NK-92 (cell line): Measurements from ENCODE around the gene LRRC1.
"Not testable (repeated sequence)": the region's sequence is repeated elsewhere in the genome, so short reads cannot be mapped to it uniquely, and the experiment has no call there.

ENCODE experiments used
- DNase-seq: peaks from one replicate; lab custom pipeline; 2025; ENCODE audit not compliant: unreplicated experiment; lab: John Stamatoyannopoulos, UW

LRRC1 gene

DNA sequence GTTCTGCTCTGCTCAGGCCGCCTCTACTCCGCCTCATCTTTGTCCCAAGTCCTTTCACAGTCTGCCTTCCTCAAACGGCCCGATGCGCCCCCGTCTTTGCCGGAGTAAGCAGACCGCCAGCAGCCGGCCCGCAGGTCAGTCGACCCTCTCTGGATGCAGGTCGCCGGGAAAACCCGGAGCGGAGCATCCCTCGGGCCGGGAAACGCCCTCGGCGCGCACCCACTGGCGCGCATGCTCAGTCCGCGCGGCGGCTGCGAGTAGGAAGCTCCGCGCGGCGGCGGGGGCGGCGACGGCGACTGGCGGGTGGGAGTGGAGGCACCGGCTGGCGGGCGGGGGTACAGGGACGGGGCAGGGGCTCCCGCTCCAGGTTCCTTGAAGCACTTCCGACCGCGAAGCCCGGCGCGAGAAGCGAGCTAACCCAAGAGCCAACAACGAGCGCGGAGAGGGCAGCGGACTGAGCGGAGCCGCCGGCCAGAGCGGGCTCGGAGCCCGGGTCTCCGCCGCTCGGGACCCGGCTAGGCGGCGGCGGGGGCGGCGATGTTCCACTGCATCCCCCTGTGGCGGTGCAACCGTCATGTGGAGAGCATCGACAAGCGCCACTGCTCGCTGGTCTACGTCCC is at the start of gene LRRC1:
Gene LRRC1 (plus strand): TSS at position 286 of the 620 bp plus-strand sequence. CDS start 252 bp downstream, at position 538.
- DNase-seq: no peak

GRCh38 chr6:53746442-53747103 is 48.2 kb upstream of the LRRC1 start:
- DNase-seq: no peak

DNA sequence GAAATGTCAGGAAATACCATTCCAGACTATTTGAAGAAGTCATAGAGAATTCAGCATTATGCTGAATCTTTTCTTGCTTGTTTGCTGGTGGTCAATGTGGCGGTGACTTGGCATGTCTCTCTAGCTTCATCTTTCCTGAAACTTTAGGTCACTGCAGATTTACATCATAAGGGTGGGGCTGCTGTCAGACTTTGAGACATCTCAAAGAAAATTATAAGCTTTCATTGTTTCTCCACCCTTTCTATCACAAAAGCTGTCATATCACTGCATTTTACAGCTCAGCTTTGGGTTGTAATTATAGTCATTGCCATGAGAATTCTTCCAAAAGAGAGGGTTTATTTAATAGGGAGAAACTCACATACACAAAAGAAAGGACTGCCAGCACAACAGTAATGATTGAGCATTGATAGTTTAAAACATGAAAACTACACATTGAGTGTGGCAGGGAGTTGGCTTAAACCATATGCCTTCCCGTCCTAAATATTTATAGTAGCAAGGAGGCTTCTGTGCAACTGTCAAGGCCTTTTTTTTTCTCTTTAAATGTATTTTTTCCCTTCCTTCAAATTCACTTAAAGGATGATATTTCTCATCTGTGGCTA is 44.7 kb upstream of the LRRC1 start:
- DNase-seq: no peak

DNA sequence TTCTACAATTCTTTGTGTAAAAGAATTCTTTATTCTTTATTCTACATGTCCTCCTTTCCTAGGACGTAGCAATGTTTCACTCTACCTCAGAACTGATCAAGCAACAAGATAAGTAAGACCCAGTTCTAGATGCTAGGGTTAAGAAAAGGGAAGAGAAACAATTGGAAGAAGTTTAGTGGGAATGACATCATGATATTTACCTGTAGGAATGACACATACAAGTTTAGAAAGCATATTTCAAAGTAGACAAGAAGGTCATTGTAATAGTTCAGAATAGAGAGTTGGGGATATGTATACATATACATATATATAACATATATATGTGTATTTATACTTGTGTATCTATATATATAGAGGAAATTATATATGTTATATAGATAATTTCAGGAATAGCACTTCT is 43.4 kb upstream of the LRRC1 start:
- DNase-seq: no peak

- no peak for DNase-seq
These were observed 42.4 kb upstream of the LRRC1 start for GRCh38 chr6:53752440-53752839.

DNA sequence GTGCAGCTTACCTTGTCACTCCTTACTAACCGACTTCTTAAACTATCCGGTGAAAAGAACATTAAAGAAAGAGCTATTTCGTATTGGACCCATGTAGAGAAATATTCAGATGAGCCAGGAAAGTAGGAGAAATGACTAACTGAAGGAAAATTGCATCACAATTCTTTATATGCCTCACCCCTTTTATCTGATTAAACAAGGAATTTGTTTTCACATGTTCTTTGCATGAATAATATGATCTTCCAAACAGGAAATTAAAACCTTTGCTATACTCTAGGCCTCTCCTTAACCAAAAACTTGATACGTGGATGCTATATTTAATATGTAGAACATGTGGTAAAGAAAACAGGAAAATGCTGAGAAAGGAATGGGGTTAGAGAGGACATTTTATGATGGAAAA is 41.9 kb upstream of the LRRC1 start:
- no peak for DNase-seq

GRCh38 chr6:53754330-53754729 is 40.5 kb upstream of the LRRC1 start:
- DNase-seq: no peak

DNA sequence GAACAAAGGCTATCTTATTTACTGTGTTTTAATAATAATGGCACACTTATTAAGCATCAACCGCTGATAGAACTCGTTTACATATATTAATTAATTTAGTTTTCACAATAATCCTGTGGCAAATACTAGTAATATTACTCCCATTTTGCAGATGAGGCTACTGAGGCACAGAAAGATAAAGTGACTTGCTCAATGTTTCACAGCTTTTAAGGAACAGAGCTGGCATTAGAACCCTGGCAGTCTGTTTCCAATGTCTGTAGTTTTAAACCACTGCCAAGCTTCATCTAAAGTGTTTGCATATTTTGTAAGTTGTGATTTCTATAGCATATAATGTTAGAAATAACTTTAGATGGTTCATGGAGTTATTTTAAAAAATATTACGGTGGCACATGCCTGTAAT is 38.4 kb upstream of the LRRC1 start:
- DNase-seq: no peak

DNA sequence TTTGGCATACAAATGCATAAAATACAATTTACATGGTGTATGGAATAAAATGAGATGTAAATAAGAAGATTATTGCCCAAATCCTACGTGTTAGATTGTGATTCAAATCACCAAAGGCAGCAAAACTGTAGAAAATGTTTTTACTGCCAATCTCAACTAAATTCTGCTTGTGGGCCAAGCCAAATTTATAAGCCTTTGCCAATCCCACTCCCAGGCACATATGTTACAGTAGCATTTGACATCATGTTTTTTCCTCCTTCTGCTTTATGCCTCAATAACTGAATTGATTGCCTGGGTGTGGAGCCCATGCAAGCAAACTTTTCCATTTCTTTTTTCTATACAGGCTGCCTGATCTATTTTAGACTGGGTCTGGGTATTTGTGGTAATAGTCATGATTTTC is 36.3 kb upstream of the LRRC1 start:
- no peak for DNase-seq

DNA sequence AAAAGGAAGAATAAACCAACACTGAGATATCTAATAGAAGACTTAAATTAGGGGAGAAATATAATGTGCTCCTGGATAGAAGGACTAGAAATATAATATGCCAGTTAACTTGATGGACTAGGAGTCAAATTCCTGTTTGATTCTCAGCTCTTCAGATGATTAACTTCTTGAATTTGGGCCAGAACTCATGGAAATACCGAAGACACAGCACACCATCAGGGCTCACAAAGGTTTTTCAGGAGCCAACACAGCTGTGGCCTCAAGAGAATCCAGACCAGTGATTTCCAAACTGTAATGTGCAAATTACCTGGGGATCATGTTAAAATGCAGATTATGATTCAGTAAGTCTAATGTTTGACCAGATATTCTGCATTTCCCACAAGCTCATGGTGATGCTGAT is 33.8 kb upstream of the LRRC1 start:
- no peak for DNase-seq

- no peak for DNase-seq
These were observed 29.5 kb upstream of the LRRC1 start for GRCh38 chr6:53765270-53765669.

DNA sequence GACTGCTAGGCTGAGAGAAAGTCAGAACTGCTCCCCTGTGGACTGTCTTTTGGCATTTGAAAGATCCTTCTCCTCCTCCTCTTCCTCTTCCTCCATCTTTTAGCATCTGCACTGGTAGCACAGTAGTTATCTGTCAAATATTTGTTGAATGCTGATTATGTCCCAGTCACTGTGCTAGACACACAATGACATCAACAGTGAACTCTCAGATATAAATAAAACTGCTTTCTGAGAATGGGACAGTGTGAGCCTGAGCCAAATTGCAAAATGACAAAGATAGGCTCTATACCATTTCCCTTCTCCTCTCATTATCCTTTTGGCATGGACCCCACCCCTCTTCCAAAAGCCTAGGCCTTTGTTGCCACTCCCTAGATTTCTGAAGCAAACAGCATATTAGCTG is 27.9 kb upstream of the LRRC1 start:
- DNase-seq: no peak

DNA sequence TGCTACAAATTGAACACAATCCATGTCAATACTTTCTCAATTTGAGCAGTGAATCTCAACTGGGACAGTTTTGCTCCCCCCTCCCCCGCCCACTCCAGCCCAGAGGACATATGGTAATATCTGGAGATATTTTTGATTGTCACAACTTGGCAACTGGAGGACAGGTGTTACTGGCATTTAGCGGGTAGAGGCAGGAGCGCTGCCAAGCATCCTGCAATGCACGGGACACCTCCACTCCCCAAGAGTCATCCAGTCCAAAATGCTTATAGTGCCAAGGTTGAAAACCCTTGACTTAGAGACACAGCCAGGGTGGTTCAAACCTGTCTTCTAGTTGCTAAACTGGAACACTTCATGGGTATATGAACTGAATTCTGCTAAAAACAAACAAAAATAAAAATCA is 26.9 kb upstream of the LRRC1 start:
- no peak for DNase-seq

- DNase-seq: no peak
These were observed 26.2 kb upstream of the LRRC1 start for GRCh38 chr6:53768636-53769035.

DNA sequence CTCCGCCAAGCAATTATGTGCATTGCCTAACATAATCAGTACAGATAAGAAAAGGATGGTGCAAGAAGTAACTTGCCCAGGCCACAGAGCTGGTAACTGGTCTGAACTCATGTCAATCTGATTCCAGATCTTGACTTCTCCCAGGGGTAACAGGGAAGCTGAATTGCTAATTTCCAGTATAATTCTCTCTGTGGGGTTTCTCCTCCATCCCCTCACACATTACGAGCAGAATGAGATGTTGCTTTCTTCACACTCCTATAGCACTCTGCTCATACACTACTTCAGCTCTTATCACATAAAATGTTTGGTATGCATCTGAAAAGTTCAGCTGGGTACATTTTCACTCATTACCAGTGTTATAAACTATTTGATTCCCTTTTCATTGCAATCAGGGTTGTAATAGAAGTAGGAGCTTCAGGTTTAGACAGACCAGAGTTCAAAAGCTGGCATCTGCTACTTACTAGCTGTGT is 24.0 kb upstream of the LRRC1 start:
- no peak for DNase-seq

GRCh38 chr6:53771785-53772624 is 22.8 kb upstream of the LRRC1 start:
- DNase-seq: no peak

GRCh38 chr6:53773044-53773696 is 21.6 kb upstream of the LRRC1 start:
- no peak for DNase-seq

DNA sequence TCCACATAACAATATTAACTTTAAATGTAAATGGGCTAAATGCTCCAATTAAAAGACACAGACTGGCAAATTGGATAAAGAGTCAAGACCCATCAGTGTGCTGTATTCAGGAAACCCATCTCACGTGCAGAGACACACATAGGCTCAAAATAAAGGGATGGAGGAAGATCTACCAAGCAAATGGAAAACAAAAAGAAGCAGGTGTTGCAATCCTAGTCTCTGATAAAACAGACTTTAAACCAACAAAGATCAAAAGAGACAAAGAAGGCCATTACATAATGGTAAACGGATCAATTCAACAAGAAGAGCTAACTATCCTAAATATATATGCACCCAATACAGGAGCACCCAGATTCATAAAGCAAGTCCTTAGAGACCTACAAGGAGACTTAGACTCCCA is 18.7 kb upstream of the LRRC1 start:
- DNase-seq: not testable (repeated sequence)

GRCh38 chr6:53784991-53785390 is 9.8 kb upstream of the LRRC1 start:
- not testable (repeated sequence) for DNase-seq

DNA sequence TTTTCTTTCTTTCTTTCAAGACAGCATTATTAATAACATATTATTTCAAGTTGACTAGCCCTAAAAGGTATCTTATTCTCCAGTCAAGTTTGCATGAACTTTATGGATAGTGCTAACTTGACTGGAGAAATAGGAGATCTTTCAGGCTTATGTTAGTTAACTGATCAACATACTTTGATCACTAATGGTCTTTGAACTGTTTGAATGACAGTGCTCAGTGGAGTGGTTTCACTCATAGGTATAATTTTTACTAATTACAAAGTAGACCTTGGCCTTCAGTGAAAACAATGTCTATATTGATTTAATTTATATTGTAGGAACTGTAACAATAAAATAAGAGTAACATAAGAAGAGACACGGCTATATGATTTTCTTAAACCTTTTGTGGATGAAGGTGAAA is 8.0 kb upstream of the LRRC1 start:
- DNase-seq: no peak

GRCh38 chr6:53790886-53791285 is 3.9 kb upstream of the LRRC1 start:
- DNase-seq: no peak
